Astrocyte (in vitro differentiated cells and primary cell): ENCODE data around the gene SPDEF.

Experiments
- EZH2 ChIP-seq: IDR thresholded peaks from 2 replicates; pipeline ENCODE4 v1.6.1; 2012; ENCODE audit warnings: mild to moderate bottlenecking, low read length, inconsistent platforms; ENCODE audit not compliant: insufficient read depth
- TF ChIP-seq, protein P1 (sequence below): IDR thresholded peaks from 2 replicates; pipeline ENCODE4 v1.5.1; 2011; ENCODE audit warnings: low read depth, mild to moderate bottlenecking, inconsistent platforms, low read length, moderate library complexity; ENCODE audit not compliant: insufficient read depth

DNA sequence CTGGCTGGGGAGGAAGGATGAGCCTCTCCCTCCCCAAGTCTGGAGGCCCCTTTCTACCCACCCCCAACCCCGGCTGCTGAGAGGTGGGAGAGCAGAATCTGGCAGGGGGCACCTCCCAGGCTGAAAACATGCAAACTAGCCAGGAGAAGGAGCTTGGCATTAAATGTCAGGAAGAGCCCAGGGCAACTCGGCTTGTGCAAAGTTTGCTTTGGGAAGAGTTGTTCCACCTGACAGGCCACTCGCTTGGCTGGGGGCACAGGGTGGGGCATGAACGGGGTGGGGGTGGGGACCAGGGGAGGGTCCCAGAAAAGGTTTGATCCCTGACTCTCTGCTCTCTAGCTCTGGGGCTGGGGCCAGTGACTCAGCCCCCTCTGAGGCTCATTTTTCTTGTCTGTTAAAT is 3.0 kb downstream of the SPDEF start:
- TF ChIP-seq, protein P1, sequence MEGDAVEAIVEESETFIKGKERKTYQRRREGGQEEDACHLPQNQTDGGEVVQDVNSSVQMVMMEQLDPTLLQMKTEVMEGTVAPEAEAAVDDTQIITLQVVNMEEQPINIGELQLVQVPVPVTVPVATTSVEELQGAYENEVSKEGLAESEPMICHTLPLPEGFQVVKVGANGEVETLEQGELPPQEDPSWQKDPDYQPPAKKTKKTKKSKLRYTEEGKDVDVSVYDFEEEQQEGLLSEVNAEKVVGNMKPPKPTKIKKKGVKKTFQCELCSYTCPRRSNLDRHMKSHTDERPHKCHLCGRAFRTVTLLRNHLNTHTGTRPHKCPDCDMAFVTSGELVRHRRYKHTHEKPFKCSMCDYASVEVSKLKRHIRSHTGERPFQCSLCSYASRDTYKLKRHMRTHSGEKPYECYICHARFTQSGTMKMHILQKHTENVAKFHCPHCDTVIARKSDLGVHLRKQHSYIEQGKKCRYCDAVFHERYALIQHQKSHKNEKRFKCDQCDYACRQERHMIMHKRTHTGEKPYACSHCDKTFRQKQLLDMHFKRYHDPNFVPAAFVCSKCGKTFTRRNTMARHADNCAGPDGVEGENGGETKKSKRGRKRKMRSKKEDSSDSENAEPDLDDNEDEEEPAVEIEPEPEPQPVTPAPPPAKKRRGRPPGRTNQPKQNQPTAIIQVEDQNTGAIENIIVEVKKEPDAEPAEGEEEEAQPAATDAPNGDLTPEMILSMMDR, result no peak
- TF ChIP-seq EZH2, result no peak
